GM12878 (cell line): Measurements from ENCODE around the gene PLEKHM1. TPM values are rescaled to one million over a fixed set of nuclear protein-coding genes. Genes with fewer than 3 reads are reported as not detected.

Experiments used
- ATAC-seq: fragments of 200-7000 bp; cut with Tn5 transposase; 3 replicates; pipeline ENCODE4 v1.9.1; 2020; ENCODE audit warnings: mild to moderate bottlenecking, moderate library complexity
- BruUV-seq: library from RNA; stranded (reverse); fragments of 400-500 nt; replicated peaks from 2 replicates; lab custom pipeline; 2021; lab: Mats Ljungman, UMichigan
- CTCF ChIA-PET: fragments of 300-600 bp; sonication (Branson Sonifier 250); formaldehyde crosslinking; extraction: SDS; loops from one replicate; lab custom pipeline; 2021; ENCODE audit warnings: inconsistent platforms; lab: Yijun Ruan, JAX
- POLR2A ChIA-PET: fragments of 350-600 bp; formaldehyde crosslinking; extraction: SDS; loops from one replicate; lab custom pipeline; 2021; ENCODE audit warnings: inconsistent platforms; lab: Charles Lee
- RAD21 ChIA-PET: fragments of 300-600 bp; sonication (Branson Sonifier 250); formaldehyde crosslinking; loops from one replicate; lab custom pipeline; 2023; ENCODE audit warnings: antibody characterized with exemption; ENCODE audit not compliant: unreplicated experiment; lab: Charles Lee
- SMC1A ChIA-PET: fragments of 300-600 bp; sonication (Branson Sonifier 250); formaldehyde crosslinking; loops from one replicate; lab custom pipeline; 2023; ENCODE audit not compliant: unreplicated experiment, uncharacterized antibody; lab: Charles Lee
- DNase-seq: peaks from one replicate; pipeline ENCODE4 v3.0.0-alpha.2; 2011; ENCODE audit warnings: low read depth, low spot score
- FAIRE-seq: peaks from 3 replicates; lab custom pipeline; 2011; peaks lifted over from hg19 to GRCh38; lab: Jason Lieb, UNC
- H2AFZ ChIP-seq: 2 replicates; pipeline ENCODE4 v1.6.0; 2011; ENCODE audit warnings: low read depth, low read length, control low read depth; ENCODE audit not compliant: control insufficient read depth
- H3K27ac ChIP-seq: 2 replicates; pipeline ENCODE4 v1.5.1; 2011; ENCODE audit warnings: control low read depth; ENCODE audit not compliant: control insufficient read depth, insufficient read depth
- H3K27me3 ChIP-seq, 2 experiments: replicated peaks in 1 of 2; 2 replicates each; pipeline versions ENCODE4 v1.6.0 to v1.6.1; 2011; ENCODE audit warnings: low read length in 1 of 2; ENCODE audit not compliant: control insufficient read depth in 2 of 2, insufficient read depth in 2 of 2
- H3K36me3 ChIP-seq, 2 experiments: 2 replicates each; pipeline ENCODE4 v1.5.1; 2011; ENCODE audit warnings: low read length in 1 of 2; ENCODE audit not compliant: control insufficient read depth in 2 of 2, insufficient read depth in 2 of 2
- H3K4me1 ChIP-seq: 2 replicates; pipeline ENCODE4 v1.6.1; 2011; ENCODE audit warnings: mild to moderate bottlenecking, low read length, moderate library complexity, mixed read lengths; ENCODE audit not compliant: control insufficient read depth, insufficient read depth
- H3K4me2 ChIP-seq: 2 replicates; pipeline ENCODE4 v1.6.0; 2011; ENCODE audit warnings: control low read depth; ENCODE audit not compliant: control insufficient read depth, insufficient read depth
- H3K4me3 ChIP-seq: fragments of 200-600 bp; sonication (generic); 2 replicates; pipeline ENCODE4 v1.5.1; 2016
- H3K79me2 ChIP-seq: 2 replicates; pipeline ENCODE4 v1.6.0; 2011; ENCODE audit warnings: low read length; ENCODE audit not compliant: control insufficient read depth, insufficient read depth
- H3K9ac ChIP-seq: 2 replicates; pipeline ENCODE4 v1.8.0; 2011; ENCODE audit warnings: low read length, control low read depth, mixed read lengths; ENCODE audit not compliant: control insufficient read depth, insufficient read depth
- H3K9me3 ChIP-seq: replicated peaks from 3 replicates; pipeline ENCODE4 v1.5.1; 2011; ENCODE audit warnings: mild to moderate bottlenecking, low read length; ENCODE audit not compliant: control insufficient read depth, insufficient read depth
- H4K20me1 ChIP-seq: 2 replicates; pipeline ENCODE4 v1.6.0; 2011; ENCODE audit not compliant: control insufficient read depth, insufficient read depth
- ASH2L ChIP-seq: fragments of 300-600, 200-600 bp; sonication (generic); IDR thresholded peaks from 2 replicates; pipeline ENCODE4 v1.6.1; 2017; ENCODE audit warnings: low read depth, mild to moderate bottlenecking, borderline replicate concordance
- BRCA1 ChIP-seq: IDR thresholded peaks from 2 replicates; pipeline ENCODE4 v1.6.1; 2011; ENCODE audit warnings: low read depth, low read length, improper control_type of control experiment
- CHD4 ChIP-seq: fragments of 200-600 bp; sonication (generic); IDR thresholded peaks from 2 replicates; pipeline ENCODE4 v1.6.1; 2016; ENCODE audit warnings: mild to moderate bottlenecking
- EED ChIP-seq: sonication (generic); IDR thresholded peaks from 2 replicates; pipeline ENCODE4 v1.6.1; 2016; ENCODE audit warnings: antibody characterized with exemption, low read depth
- EZH2 ChIP-seq: IDR thresholded peaks from 2 replicates; pipeline ENCODE4 v1.6.1; 2012; ENCODE audit warnings: low read depth, mild to moderate bottlenecking, control low read depth, inconsistent platforms, low read length, borderline replicate concordance; ENCODE audit not compliant: control insufficient read depth
- GABPA ChIP-seq: IDR thresholded peaks from 2 replicates; pipeline ENCODE4 v1.6.1; 2014; ENCODE audit warnings: antibody characterized with exemption, low read depth, mild to moderate bottlenecking, inconsistent platforms
- IKZF2 ChIP-seq, 2 experiments: fragments of 450-650 bp; IDR thresholded peaks; 2 replicates each; pipeline ENCODE4 v1.6.1; 2017; ENCODE audit warnings: mild to moderate bottlenecking in 2 of 2, moderate library complexity in 2 of 2
- MEF2A ChIP-seq: IDR thresholded peaks from 2 replicates; pipeline ENCODE4 v1.6.1; 2011; ENCODE audit warnings: low read depth, mild to moderate bottlenecking, low read length, moderate library complexity; ENCODE audit not compliant: insufficient read depth
- MTA2 ChIP-seq: fragments of 450-650 bp; IDR thresholded peaks from 2 replicates; pipeline ENCODE4 v1.6.1; 2016; ENCODE audit warnings: low read depth, mild to moderate bottlenecking, moderate library complexity
- NFYA ChIP-seq: IDR thresholded peaks from 2 replicates; pipeline ENCODE4 v1.6.1; 2011; ENCODE audit warnings: low read depth, mild to moderate bottlenecking, low read length, improper control_type of control experiment, borderline replicate concordance
- PML ChIP-seq: IDR thresholded peaks from 2 replicates; pipeline ENCODE4 v1.6.1; 2012; ENCODE audit warnings: low read length, inconsistent platforms
- POLR2AphosphoS5 ChIP-seq: IDR thresholded peaks from 2 replicates; pipeline ENCODE4 v1.6.1; 2011; ENCODE audit warnings: mild to moderate bottlenecking, low read length, inconsistent platforms
- RAD51 ChIP-seq: fragments of 450-650 bp; IDR thresholded peaks from 2 replicates; pipeline ENCODE4 v1.6.1; 2016; ENCODE audit warnings: moderate library complexity, mild to moderate bottlenecking, inconsistent platforms
- RCOR1 ChIP-seq: conservative IDR thresholded peaks from 2 replicates; pipeline ENCODE4 v1.6.1; 2012; ENCODE audit warnings: low read depth, low read length, improper control_type of control experiment
- RELA ChIP-seq: fragments of 450-650 bp; IDR thresholded peaks from 2 replicates; pipeline ENCODE4 v1.8.0; 2014; ENCODE audit warnings: borderline replicate concordance; ENCODE audit not compliant: partially characterized antibody
- SMAD1 ChIP-seq: fragments of 450-650 bp; IDR thresholded peaks from 2 replicates; pipeline ENCODE4 v1.6.1; 2018; ENCODE audit warnings: mild to moderate bottlenecking, low read depth; ENCODE audit not compliant: partially characterized antibody
- SREBF2 ChIP-seq: IDR thresholded peaks from 2 replicates; pipeline ENCODE4 v1.6.1; 2012; ENCODE audit warnings: mild to moderate bottlenecking, low read length
- SRF ChIP-seq, 2 experiments: IDR thresholded peaks; 2 replicates each; pipeline ENCODE4 v1.6.1; 2011; ENCODE audit warnings: low read depth in 2 of 2, low read length in 2 of 2, mild to moderate bottlenecking in 1 of 2, moderate library complexity in 1 of 2
- ZNF622 ChIP-seq: fragments of 450-650 bp; IDR thresholded peaks from 2 replicates; pipeline ENCODE4 v1.6.1; 2017; ENCODE audit warnings: mild to moderate bottlenecking, inconsistent platforms
- ZSCAN29 ChIP-seq: fragments of 450-650 bp; IDR thresholded peaks from 2 replicates; pipeline ENCODE4 v1.6.1; 2017; ENCODE audit warnings: mild to moderate bottlenecking, moderate library complexity
- WGBS: methylation state at CpG from one replicate; pipeline ENCODE4 v1.1.6; 2016; ENCODE audit warnings: low lambda C conversion rate; ENCODE audit not compliant: insufficient replicate concordance, insufficient coverage; ENCODE audit errors: missing lambda C conversion rate; 5-methylcytosine and 5-hydroxymethylcytosine counted together
- in situ Hi-C: fragments of 300-500 bp; cut with MboI; formaldehyde crosslinking; loops from 9 replicates; pipeline ENCODE4 v1.14.3; 2018; ENCODE audit warnings: mixed read lengths
- intact Hi-C: fragments of 100-400 bp; cut with micrococcal nuclease; formaldehyde crosslinking; loops from one replicate; pipeline ENCODE4 v1.14.2; 2022; ENCODE audit not compliant: unreplicated experiment
- polyA plus RNA-seq, 11 experiments: library from polyadenylated mRNA; depleted of rRNA in 4 of 11; unstranded in 6 of 11; stranded (reverse) in 5 of 11; fragments of >200 nt; fragmentation: Nextera tagmentation in 4 of 11; fragmentation: Illumina TruSeq in 1 of 11; extraction: Ambion mirVana in 4 of 11; extraction: Trizol in 1 of 11; gene quantifications; 1 replicate in 1 of 11; 2 replicates in 10 of 11; pipeline versions ENCODE4 v1.2.1 to v1.2.3, GENCODE V29; 2011 to 2016; ENCODE audit warnings: inconsistent platforms in 2 of 11, missing spikeins in 2 of 11, low read depth in 1 of 11
- total RNA-seq, 4 experiments: library from RNA; depleted of rRNA in 3 of 4; stranded (reverse); fragments of >200 nt in 3 of 4; fragmentation: Illumina TruSeq in 1 of 4; extraction: Trizol in 1 of 4; gene quantifications; 2 replicates each; pipeline versions ENCODE4 v1.2.1 to v1.2.3, GENCODE V29; 2013 to 2021
- TF ChIP-seq, protein P1 (sequence below): fragments of 450-650 bp; IDR thresholded peaks from 2 replicates; pipeline ENCODE4 v1.6.1; 2017; ENCODE audit warnings: mild to moderate bottlenecking, low read depth, inconsistent platforms; ENCODE audit not compliant: poor library complexity, severe bottlenecking
- TF ChIP-seq, protein P2 (sequence below), 3 experiments: IDR thresholded peaks in 2 of 3; conservative IDR thresholded peaks in 1 of 3; 2 replicates each; pipeline ENCODE4 v1.5.1; 2011; ENCODE audit warnings: low read depth in 3 of 3, low read length in 3 of 3, mild to moderate bottlenecking in 3 of 3, control low read depth in 2 of 3, moderate library complexity in 2 of 3, inconsistent platforms in 1 of 3, mixed read lengths in 1 of 3; ENCODE audit not compliant: control insufficient read depth in 2 of 3, insufficient read depth in 1 of 3; ENCODE audit errors: extremely low read depth in 1 of 3

Gene PLEKHM1
- total and polyA plus RNA-seq, 10 of the 15 experiments (the other 5 are each of a cell fraction or from before 2014, with no cell fraction given), result 0.21 to 27.8 (median 9.4) TPM

DNA sequence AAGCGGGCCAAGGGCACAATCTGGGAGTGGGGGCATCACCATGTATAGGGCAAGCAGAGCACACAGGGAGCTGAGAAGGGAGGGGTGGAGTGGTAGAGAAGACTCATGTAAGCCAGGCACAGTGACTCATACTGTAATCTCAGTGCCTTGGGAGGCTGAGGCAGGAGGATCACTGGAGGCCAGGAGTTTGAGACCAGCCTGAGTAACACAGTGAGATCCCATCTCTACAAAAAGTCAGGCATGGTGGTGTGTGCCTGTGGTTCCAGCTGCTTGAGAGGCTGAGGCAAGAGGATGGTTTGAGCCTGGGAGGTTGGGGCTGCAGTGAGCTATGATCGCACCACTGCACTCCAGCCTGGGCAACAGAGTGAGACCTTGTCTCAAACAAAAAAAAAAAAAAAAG lies 98.6 kb downstream of the PLEKHM1 start (continued):
- TF ChIP-seq, protein P1, sequence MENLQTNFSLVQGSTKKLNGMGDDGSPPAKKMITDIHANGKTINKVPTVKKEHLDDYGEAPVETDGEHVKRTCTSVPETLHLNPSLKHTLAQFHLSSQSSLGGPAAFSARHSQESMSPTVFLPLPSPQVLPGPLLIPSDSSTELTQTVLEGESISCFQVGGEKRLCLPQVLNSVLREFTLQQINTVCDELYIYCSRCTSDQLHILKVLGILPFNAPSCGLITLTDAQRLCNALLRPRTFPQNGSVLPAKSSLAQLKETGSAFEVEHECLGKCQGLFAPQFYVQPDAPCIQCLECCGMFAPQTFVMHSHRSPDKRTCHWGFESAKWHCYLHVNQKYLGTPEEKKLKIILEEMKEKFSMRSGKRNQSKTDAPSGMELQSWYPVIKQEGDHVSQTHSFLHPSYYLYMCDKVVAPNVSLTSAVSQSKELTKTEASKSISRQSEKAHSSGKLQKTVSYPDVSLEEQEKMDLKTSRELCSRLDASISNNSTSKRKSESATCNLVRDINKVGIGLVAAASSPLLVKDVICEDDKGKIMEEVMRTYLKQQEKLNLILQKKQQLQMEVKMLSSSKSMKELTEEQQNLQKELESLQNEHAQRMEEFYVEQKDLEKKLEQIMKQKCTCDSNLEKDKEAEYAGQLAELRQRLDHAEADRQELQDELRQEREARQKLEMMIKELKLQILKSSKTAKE, result no peak
- TF ChIP-seq MTA2, result no peak
- TF ChIP-seq RAD51, result no peak
- TF ChIP-seq MEF2A, result no peak
- no peak for TF ChIP-seq EED

DNA sequence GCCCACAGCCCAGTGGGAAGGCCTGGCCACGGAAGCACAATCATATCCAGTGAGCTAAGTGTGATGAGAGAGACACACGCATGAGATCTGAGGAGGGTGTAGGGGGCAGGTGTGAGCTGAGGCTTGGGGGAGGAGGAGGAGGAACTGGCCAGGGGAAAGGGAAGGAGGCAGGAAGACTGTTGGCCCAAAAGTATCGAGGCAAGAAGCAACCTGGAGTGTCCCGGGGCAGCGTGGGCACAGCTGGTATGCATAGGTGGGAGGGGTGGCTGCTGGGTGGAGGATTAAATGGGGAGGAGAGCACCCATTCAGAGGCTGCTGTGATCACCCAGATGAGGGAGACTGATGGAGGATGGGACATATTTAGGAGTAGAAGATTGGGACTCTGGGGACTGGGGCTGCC lies 99.2 kb downstream of the PLEKHM1 start:
- Histone ChIP-seq H3K36me3 (peaks cover 8 to 10% of the 10 kb centered on the region in 2 experiments; a peak in 3 of 4 replicates), H3K27ac (no peak overlapping the region), H3K4me2 (no peak overlapping the region), H3K27me3 (no peaks in the 10 kb centered on the region), H3K9ac (no peak overlapping the region), H2AFZ (no peak overlapping the region), H3K79me2 (no peaks in the 10 kb centered on the region), H3K9me3 (no peaks in the 10 kb centered on the region), H4K20me1 (0 out of 2 replicates have a peak, but pooled peaks cover 2% of the 10 kb centered on the region), H3K4me3 (no peak overlapping the region), H3K4me1 (no peaks in the 10 kb centered on the region)
- 32% methylated on average over 5 of the region's 5 CpGs for WGBS
- CTCF ChIA-PET, result interaction anchor here (1.2 to 15.5 kb wide), 4 partner anchors 17 to 171 kb away, joined by 3 to 291 read pairs (median 72); partner anchors contain the start of gene FMNL1
- no peak for FAIRE-seq
- DNase-seq, result no peak
- SMC1A ChIA-PET, result interaction anchor here (12.7 kb wide), 1 partner anchor 115 kb away, joined by 184 read pairs; no protein-coding TSS in a partner anchor
- POLR2A ChIA-PET, result interaction anchor here (0.6 to 0.7 kb wide), 3 partner anchors 32 to 257 kb away, joined by 3 to 4 read pairs (median 4); no protein-coding TSS in a partner anchor
- intact Hi-C loops, result no loop called here
- in situ Hi-C loops, result no loop called here
- no TSS peak for BruUV-seq
- no peak for ATAC-seq
- RAD21 ChIA-PET, result interaction anchor here (0.6 to 1.2 kb wide), 3 partner anchors 172 to 251 kb away, joined by 3 to 4 read pairs (median 3); no protein-coding TSS in a partner anchor
- TF ChIP-seq, protein P2, sequence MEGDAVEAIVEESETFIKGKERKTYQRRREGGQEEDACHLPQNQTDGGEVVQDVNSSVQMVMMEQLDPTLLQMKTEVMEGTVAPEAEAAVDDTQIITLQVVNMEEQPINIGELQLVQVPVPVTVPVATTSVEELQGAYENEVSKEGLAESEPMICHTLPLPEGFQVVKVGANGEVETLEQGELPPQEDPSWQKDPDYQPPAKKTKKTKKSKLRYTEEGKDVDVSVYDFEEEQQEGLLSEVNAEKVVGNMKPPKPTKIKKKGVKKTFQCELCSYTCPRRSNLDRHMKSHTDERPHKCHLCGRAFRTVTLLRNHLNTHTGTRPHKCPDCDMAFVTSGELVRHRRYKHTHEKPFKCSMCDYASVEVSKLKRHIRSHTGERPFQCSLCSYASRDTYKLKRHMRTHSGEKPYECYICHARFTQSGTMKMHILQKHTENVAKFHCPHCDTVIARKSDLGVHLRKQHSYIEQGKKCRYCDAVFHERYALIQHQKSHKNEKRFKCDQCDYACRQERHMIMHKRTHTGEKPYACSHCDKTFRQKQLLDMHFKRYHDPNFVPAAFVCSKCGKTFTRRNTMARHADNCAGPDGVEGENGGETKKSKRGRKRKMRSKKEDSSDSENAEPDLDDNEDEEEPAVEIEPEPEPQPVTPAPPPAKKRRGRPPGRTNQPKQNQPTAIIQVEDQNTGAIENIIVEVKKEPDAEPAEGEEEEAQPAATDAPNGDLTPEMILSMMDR (IDR thresholded peaks at IDR 0.05 in 2 of 3, conservative IDR thresholded peaks at IDR 0.05 in 1 of 3; ENCODE audit: control insufficient read depth in 2 of 3, extremely low read depth in 1 of 3, insufficient read depth in 1 of 3, low read depth in 3 of 3, low read length in 3 of 3), result no peak
- TF ChIP-seq SREBF2 (no peak), SMAD1 (no peak), ZNF622 (no peak), RELA (no peak), PML (no peak), NFYA (no peak), IKZF2 (IDR thresholded peaks at IDR 0.05) (no peak), GABPA (no peak), SRF (IDR thresholded peaks at IDR 0.05; ENCODE audit: low read depth in 2 of 2, low read length in 2 of 2) (no peak), ASH2L (no peak), ZSCAN29 (no peak), EZH2 (no peak), CHD4 (no peak), POLR2AphosphoS5 (no peak), BRCA1 (no peak), RCOR1 (no peak)
